H9 (cell line): ENCODE measurements around the gene PRR5L. TPM values are rescaled to one million over a fixed set of nuclear protein-coding genes. Genes with fewer than 3 reads are reported as not detected.

Experiments
- DNase-seq: peaks from one replicate; pipeline ENCODE4 v3.0.0-alpha.2; 2017
- H2AFZ ChIP-seq: one replicate; pipeline ENCODE4 v1.6.1; 2013; ENCODE audit warnings: mild to moderate bottlenecking, low read length, control low read depth, moderate library complexity
- H2AK5ac ChIP-seq: 2 replicates; pipeline ENCODE4 v1.6.1; 2013; ENCODE audit warnings: low read length, control low read depth, mixed read lengths; ENCODE audit not compliant: insufficient read length
- H2BK120ac ChIP-seq: one replicate; pipeline ENCODE4 v1.6.1; 2013; ENCODE audit warnings: low read depth, mild to moderate bottlenecking, low read length, control low read depth, inconsistent platforms; ENCODE audit not compliant: poor library complexity, severe bottlenecking
- H2BK12ac ChIP-seq: 2 replicates; pipeline ENCODE4 v1.6.1; 2013; ENCODE audit warnings: low read length, control low read depth, mixed read lengths, low read depth; ENCODE audit not compliant: insufficient read length
- H2BK15ac ChIP-seq: 2 replicates; pipeline ENCODE4 v1.6.1; 2013; ENCODE audit warnings: low read depth, low read length, control low read depth
- H2BK20ac ChIP-seq: one replicate; pipeline ENCODE4 v1.6.1; 2013; ENCODE audit warnings: low read depth, mild to moderate bottlenecking, low read length, control low read depth, inconsistent platforms; ENCODE audit not compliant: poor library complexity, severe bottlenecking
- H2BK5ac ChIP-seq: 2 replicates; pipeline ENCODE4 v1.6.1; 2013; ENCODE audit warnings: low read length, control low read depth, mixed read lengths; ENCODE audit not compliant: insufficient read length
- H3K14ac ChIP-seq: 2 replicates; pipeline ENCODE4 v1.6.1; 2013; ENCODE audit warnings: low read length, control low read depth; ENCODE audit not compliant: insufficient read depth
- H3K18ac ChIP-seq: 2 replicates; pipeline ENCODE4 v1.6.1; 2013; ENCODE audit warnings: low read depth, mild to moderate bottlenecking, mixed read lengths, low read length, control low read depth; ENCODE audit not compliant: insufficient read length
- H3K23ac ChIP-seq: 2 replicates; pipeline ENCODE4 v1.6.1; 2013; ENCODE audit warnings: low read length, control low read depth, mixed read lengths, low read depth; ENCODE audit not compliant: insufficient read length
- H3K23me2 ChIP-seq: 2 replicates; pipeline ENCODE4 v1.6.1; 2013; ENCODE audit warnings: low read depth, mild to moderate bottlenecking, mixed read lengths, low read length, control low read depth; ENCODE audit not compliant: insufficient read length, poor library complexity, severe bottlenecking
- H3K27ac ChIP-seq: 2 replicates; pipeline ENCODE4 v1.5.1; 2013; ENCODE audit warnings: low read length, control low read depth, mixed read lengths, low read depth; ENCODE audit not compliant: insufficient read length
- H3K27me3 ChIP-seq: 2 replicates; pipeline ENCODE4 v1.6.1; 2013; ENCODE audit warnings: low read length, control low read depth, inconsistent platforms; ENCODE audit not compliant: insufficient read depth
- H3K4ac ChIP-seq: 2 replicates; pipeline ENCODE4 v1.6.1; 2013; ENCODE audit warnings: low read depth, mild to moderate bottlenecking, control low read depth, inconsistent platforms, low read length, moderate library complexity
- H3K4me1 ChIP-seq: 2 replicates; pipeline ENCODE4 v1.6.1; 2013; ENCODE audit warnings: low read length, control low read depth, inconsistent platforms; ENCODE audit not compliant: insufficient read depth
- H3K4me2 ChIP-seq: 2 replicates; pipeline ENCODE4 v1.6.1; 2013; ENCODE audit warnings: low read length, control low read depth, mixed read lengths; ENCODE audit not compliant: insufficient read length, insufficient read depth
- H3K56ac ChIP-seq: 2 replicates; pipeline ENCODE4 v1.6.1; 2013; ENCODE audit warnings: low read depth, mild to moderate bottlenecking, mixed read lengths, low read length, control low read depth; ENCODE audit not compliant: insufficient read length
- H3K79me1 ChIP-seq: 2 replicates; pipeline ENCODE4 v1.6.1; 2013; ENCODE audit warnings: low read depth, mild to moderate bottlenecking, moderate library complexity, low read length, control low read depth, inconsistent platforms; ENCODE audit not compliant: insufficient read depth, poor library complexity, severe bottlenecking
- H3K79me2 ChIP-seq: 2 replicates; pipeline ENCODE4 v1.6.1; 2013; ENCODE audit warnings: low read length, control low read depth, inconsistent platforms; ENCODE audit not compliant: insufficient read depth
- H3K9ac ChIP-seq: 2 replicates; pipeline ENCODE4 v1.6.1; 2013; ENCODE audit warnings: low read length, control low read depth, mixed read lengths; ENCODE audit not compliant: insufficient read length; ENCODE audit errors: extremely low read depth
- H3K9me3 ChIP-seq: one replicate; pipeline ENCODE4 v1.6.1; 2013; ENCODE audit warnings: low read depth, low read length, inconsistent platforms; ENCODE audit not compliant: control insufficient read depth
- H3T11ph ChIP-seq: one replicate; pipeline ENCODE4 v1.6.1; 2013; ENCODE audit warnings: mild to moderate bottlenecking, low read length, control low read depth, inconsistent platforms
- H4K20me1 ChIP-seq: one replicate; pipeline ENCODE4 v1.6.1; 2013; ENCODE audit not compliant: control insufficient read depth, insufficient read length, insufficient read depth
- H4K5ac ChIP-seq: 2 replicates; pipeline ENCODE4 v1.6.1; 2013; ENCODE audit warnings: low read depth, mild to moderate bottlenecking, mixed read lengths, low read length, control low read depth; ENCODE audit not compliant: insufficient read length
- H4K8ac ChIP-seq: replicated peaks from 2 replicates; pipeline ENCODE4 v1.6.1; 2013; ENCODE audit warnings: low read length, control low read depth, mixed read lengths, low read depth; ENCODE audit not compliant: insufficient read length
- H4K91ac ChIP-seq: 2 replicates; pipeline ENCODE4 v1.6.1; 2013; ENCODE audit warnings: low read depth, mild to moderate bottlenecking, moderate library complexity, mixed read lengths, low read length, control low read depth; ENCODE audit not compliant: insufficient read length
- H3K27ac Mint-ChIP-seq, 3 experiments: 2 replicates in 2 of 3; 3 replicates in 1 of 3; pipeline ENCODE4 v1.8.0; 2020 to 2021; ENCODE audit warnings: mixed read lengths in 3 of 3, mild to moderate bottlenecking in 1 of 3, moderate library complexity in 1 of 3
- H3K27me3 Mint-ChIP-seq: 2 replicates; pipeline ENCODE4 v1.8.0; 2021; ENCODE audit warnings: low read depth, mild to moderate bottlenecking, moderate library complexity, mixed read lengths
- H3K36me3 Mint-ChIP-seq, 3 experiments: 2 replicates in 2 of 3; 3 replicates in 1 of 3; pipeline ENCODE4 v1.8.0; 2020 to 2021; ENCODE audit warnings: low read depth in 3 of 3, mixed read lengths in 3 of 3; ENCODE audit not compliant: insufficient read depth in 1 of 3
- H3K4me1 Mint-ChIP-seq, 2 experiments: 2 replicates each; pipeline ENCODE4 v1.8.0; 2020; ENCODE audit warnings: mixed read lengths in 2 of 2
- H3K4me3 Mint-ChIP-seq, 2 experiments: 2 replicates in 1 of 2; 3 replicates in 1 of 2; pipeline ENCODE4 v1.8.0; 2020 to 2021; ENCODE audit warnings: mild to moderate bottlenecking in 2 of 2, mixed read lengths in 2 of 2, moderate library complexity in 1 of 2
- H3K9me3 Mint-ChIP-seq, 2 experiments: 2 replicates in 1 of 2; 3 replicates in 1 of 2; pipeline ENCODE4 v1.8.0; 2020; ENCODE audit warnings: mild to moderate bottlenecking in 2 of 2, mixed read lengths in 2 of 2, moderate library complexity in 1 of 2
- CTCF ChIP-seq: fragments of 200-600 bp; sonication (generic); conservative IDR thresholded peaks from 3 replicates; pipeline ENCODE4 v1.8.0; 2021; ENCODE audit warnings: antibody characterized with exemption, mild to moderate bottlenecking
- WGBS: extraction: QIAGEN DNeasy Blood & Tissue Kit; methylation state at CpG from one replicate; pipeline ENCODE4 v1.1.7; 2013; ENCODE audit warnings: missing lambda C conversion rate, low lambda C conversion rate, mixed read lengths; ENCODE audit not compliant: insufficient read length; ENCODE audit errors: extremely low coverage; 5-methylcytosine and 5-hydroxymethylcytosine counted together
- total RNA-seq: library from RNA; stranded (reverse); gene quantifications from 2 replicates; pipeline ENCODE4 v1.2.1, GENCODE V29; 2021

PRR5L gene
- total RNA-seq, 1 experiment from 2014 or later, result 5.6 TPM

GRCh38 chr11:36485298-36486002 is 189.4 kb downstream of the PRR5L start:
- no peaks in the 10 kb centered on the region for H3K79me2 ChIP-seq
- Mint-ChIP-seq H3K27me3 (no peaks in the 10 kb centered on the region), H3K9me3 (no peaks in the 10 kb centered on the region; a peak in 1 of 5 replicates), H3K4me1 (no peaks in the 10 kb centered on the region), H3K36me3 (peaks cover 3 to 24% (median 21%) of the 10 kb centered on the region in 3 experiments; a peak in 6 of 7 replicates), H3K4me3 (no peak overlapping the region), H3K27ac (peak overlapping the region in 1 of 3 experiments; percentile 36; a peak in 1 of 7 replicates)
- DNase-seq, result no peak
- no peak overlapping the region for H2AFZ ChIP-seq
- no peaks in the 10 kb centered on the region for H3K4me1 ChIP-seq
- no peak for TF ChIP-seq CTCF
- no peak overlapping the region for H2BK15ac ChIP-seq
- H3K27ac ChIP-seq, result no peak overlapping the region
- no peak overlapping the region for H3K14ac ChIP-seq
- no peak overlapping the region for H4K91ac ChIP-seq
- no peaks in the 10 kb centered on the region for H3K9me3 ChIP-seq
- H2BK5ac ChIP-seq, result no peak overlapping the region
- H3K23me2 ChIP-seq, result no peaks in the 10 kb centered on the region
- H2AK5ac ChIP-seq, result no peak overlapping the region
- H2BK12ac ChIP-seq, result no peak overlapping the region
- no peak overlapping the region for H2BK120ac ChIP-seq
- no peak overlapping the region for H4K5ac ChIP-seq
- no CpG with 5 or more reads among the region's 6 CpGs for WGBS
- H3K56ac ChIP-seq, result no peak overlapping the region
- H3T11ph ChIP-seq, result no peak overlapping the region
- H3K9ac ChIP-seq, result no peak overlapping the region
- no peaks in the 10 kb centered on the region; the same call in 1 of the 2 replicates for H3K27me3 ChIP-seq
- H2BK20ac ChIP-seq, result no peak overlapping the region
- H3K79me1 ChIP-seq, result no peaks in the 10 kb centered on the region
- H4K8ac ChIP-seq, result no peak overlapping the region
- no peak overlapping the region for H3K4me2 ChIP-seq
- H3K23ac ChIP-seq, result no peak overlapping the region
- H3K18ac ChIP-seq, result no peak overlapping the region
- H4K20me1 ChIP-seq, result no peaks in the 10 kb centered on the region
- H3K4ac ChIP-seq, result no peak overlapping the region
